GM21723 (cell line): ENCODE data around the gene EIF4E.
"Not testable (repeated sequence)": the region's sequence is repeated elsewhere in the genome, so short reads cannot be mapped to it uniquely, and the experiment has no call there.

Experiments
- ATAC-seq: cut with Tn5 transposase; IDR thresholded peaks from one replicate; pipeline ENCODE4 v1.9.1; 2021; ENCODE audit warnings: mild to moderate bottlenecking, moderate library complexity; ENCODE audit not compliant: unreplicated experiment

Gene EIF4E

GRCh38 chr4:98934851-98935250, 5.9 kb upstream of the EIF4E start:
- ATAC-seq: not testable (repeated sequence)

- ATAC-seq: no peak
Observed at GRCh38 chr4:98932539-98932938, 3.6 kb upstream of the EIF4E start.

DNA sequence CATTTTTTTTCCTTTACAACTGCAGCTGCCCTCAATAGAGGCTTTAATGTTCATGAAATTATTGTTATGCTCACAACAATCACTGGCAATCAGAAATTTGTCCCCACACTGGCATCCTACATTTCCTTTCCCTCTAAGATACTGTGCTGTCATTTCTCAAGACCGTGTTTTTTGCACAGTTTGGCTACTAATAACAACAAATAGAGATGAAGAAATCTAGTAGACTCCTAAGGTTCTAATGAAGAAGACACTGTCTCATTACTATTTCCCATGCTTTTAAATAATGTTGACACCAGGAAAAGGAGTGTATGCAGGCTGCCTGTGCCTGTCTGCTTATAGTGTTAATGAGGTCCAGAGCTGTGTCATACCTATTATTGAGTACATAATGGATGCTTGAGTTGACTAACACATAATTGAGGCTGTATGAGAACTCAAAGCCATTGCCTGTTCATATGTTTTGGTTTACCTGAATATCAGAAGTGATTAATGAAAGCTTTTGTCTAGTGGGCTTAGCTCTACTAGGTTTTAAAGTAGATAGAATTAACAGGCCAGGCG, 1.5 kb upstream of the EIF4E start:
- no peak for ATAC-seq

DNA sequence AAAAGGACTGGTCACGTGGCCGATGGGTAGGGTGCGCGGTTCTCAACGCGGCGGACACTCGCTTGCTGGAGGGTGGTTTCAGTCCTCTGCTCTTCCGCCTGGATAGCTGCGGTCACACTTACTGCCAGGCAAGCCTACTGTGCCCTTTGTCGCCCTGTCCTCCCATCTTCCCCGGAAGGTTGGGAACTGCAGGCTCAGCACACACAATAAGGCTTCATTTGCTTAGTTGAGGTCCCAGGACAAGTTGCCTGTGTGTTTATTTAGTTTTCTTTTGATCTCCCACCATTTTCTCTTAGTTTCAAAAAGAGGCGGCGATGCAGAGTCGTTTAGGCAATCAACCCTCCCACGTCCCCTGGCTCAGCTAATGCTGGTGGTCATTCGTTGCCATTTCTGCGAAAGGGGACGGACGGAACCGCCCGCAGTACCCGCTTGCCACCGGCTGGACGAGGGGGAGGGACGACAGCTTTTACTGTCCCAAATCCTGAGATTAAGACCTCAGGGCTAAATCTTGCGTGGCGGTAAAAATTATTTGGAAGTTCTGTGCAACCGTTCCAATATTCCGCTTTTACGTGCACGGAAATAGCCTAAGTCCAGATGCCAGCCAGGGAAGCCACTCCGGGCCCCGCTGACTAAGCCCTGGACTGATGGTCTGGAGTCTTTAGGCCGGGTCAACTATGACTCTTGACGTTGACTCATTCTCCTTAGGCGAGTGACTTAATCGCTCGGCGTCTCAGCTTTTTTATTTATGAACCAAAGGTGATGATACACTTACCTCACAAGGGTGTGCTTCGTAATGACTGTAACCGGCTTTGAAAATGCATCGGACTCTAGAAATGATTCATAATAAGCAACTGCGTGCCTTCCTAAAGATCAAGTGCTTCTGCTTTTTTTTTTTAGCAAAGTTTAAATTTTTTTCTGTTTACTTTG, 671 bp upstream of the EIF4E start:
- peak; percentile 48 for ATAC-seq

DNA sequence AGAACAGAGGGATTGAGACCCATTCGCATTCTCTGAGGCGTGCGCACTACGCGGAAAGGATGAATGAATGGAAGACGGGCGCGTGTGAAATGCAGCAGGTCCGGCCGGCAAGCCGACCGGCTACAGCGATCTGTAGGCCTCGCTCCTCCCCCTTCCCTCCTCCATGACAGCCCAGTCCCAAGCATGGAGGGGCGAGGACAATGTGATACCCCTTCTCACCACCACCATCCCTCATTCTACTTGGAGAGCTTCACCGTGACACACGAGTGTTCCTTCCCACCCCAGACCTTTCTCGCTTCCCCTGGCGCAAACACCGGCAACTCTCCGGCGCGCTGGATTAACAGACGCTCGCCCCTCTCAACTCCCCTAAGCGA, 815 bp downstream of the EIF4E start:
- ATAC-seq: peak; percentile 43

- not testable (repeated sequence) for ATAC-seq
Observed at GRCh38 chr4:98926257-98926656, 2.7 kb downstream of the EIF4E start.

GRCh38 chr4:98921292-98921691, 7.6 kb downstream of the EIF4E start:
- no peak for ATAC-seq

- ATAC-seq: no peak
Observed at GRCh38 chr4:98919996-98920395, 8.9 kb downstream of the EIF4E start.

- not testable (repeated sequence) for ATAC-seq
Observed at GRCh38 chr4:98910728-98911127, 18.2 kb downstream of the EIF4E start.

- ATAC-seq: no peak
Observed at GRCh38 chr4:98909646-98910401, 19.1 kb downstream of the EIF4E start.

DNA sequence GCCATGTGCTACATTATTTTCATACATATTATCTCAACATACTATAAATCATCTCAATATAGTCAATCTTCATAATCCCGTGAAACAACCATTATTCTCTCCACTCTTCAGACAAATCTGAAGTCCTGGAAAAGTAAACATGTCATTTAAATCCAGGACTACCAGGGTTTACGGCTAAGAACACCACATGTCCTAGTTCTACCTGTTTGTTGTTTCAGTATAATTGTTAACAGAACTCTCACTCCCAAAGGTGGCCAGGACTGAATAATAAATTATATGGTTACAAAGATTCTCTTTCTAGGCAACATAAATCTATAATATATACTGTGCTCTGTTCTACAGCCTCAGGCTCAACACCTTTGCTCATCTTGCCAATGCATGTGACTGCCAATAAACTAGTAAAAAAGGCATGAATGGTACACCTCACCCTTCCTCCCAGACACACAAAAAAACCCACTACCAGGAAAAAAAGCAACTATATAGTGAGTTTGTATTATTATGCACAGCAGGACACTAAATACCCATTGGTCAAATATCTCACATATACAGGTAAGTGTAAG, 20.1 kb downstream of the EIF4E start:
- no peak for ATAC-seq

- no peak for ATAC-seq
Observed at GRCh38 chr4:98908182-98908581, 20.8 kb downstream of the EIF4E start.

- no peak for ATAC-seq
Observed at GRCh38 chr4:98905839-98906238, 23.1 kb downstream of the EIF4E start.

DNA sequence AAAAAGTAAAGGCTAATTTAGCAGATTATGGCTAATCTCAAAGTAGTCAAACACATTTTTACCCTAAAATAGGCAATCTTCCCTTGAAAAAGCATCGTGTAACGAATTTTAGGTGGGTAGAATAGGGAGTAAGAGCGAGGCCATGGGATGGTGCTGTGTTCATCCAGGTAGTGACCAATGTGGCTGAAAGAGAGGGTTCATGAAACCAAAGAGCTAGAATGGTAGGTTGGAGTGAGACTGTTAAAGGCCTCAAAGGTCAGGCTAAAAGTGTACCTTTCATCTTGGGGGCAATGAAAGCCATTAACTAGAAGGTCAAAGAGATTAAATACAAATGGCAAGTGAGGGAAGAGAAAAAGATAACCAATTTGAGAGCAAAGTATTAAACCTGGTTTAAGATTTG, 23.6 kb downstream of the EIF4E start:
- ATAC-seq: no peak

DNA sequence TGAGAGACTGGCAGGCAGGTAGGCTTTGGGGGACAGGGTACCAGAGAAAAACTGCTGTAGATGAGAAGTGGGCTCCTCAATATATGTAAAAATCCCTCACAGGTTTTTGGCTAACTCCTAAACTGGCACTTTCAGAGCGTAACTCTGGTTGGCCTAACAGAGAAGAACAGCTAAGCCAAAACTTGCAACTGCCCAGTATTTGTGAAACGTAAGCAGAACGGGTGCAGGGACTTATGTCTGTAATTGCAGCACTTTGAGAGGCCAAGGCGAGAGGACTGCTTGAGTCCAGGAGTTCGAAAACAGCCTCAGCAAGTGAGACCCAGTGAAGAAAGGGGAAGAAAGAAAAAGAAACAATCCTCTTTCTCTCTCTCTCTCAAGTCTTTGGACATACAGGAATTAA, 25.0 kb downstream of the EIF4E start:
- no peak for ATAC-seq

GRCh38 chr4:98903561-98903960, 25.4 kb downstream of the EIF4E start:
- ATAC-seq: no peak

DNA sequence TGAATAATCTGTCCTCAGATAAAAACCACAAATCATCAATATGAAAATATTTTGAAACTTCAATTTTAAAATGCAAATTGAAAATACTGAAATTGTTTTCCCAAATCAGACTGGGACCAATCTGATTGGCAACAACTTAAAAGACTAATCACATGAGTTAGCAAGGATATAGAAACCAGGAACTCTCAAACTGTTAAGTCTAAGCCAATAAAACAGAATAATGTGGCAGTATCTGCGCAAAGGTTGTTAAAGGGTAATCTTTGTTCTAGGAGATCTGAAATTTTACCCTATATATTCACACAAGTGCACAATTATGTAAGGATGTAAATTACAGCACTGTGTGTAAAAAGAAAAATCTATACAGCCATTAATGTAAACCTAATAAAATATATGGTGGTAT, 29.7 kb downstream of the EIF4E start:
- ATAC-seq: no peak

- ATAC-seq: no peak
Observed at GRCh38 chr4:98891478-98892337, 37.2 kb downstream of the EIF4E start.

GRCh38 chr4:98890702-98891455, 38.1 kb downstream of the EIF4E start:
- no peak for ATAC-seq

DNA sequence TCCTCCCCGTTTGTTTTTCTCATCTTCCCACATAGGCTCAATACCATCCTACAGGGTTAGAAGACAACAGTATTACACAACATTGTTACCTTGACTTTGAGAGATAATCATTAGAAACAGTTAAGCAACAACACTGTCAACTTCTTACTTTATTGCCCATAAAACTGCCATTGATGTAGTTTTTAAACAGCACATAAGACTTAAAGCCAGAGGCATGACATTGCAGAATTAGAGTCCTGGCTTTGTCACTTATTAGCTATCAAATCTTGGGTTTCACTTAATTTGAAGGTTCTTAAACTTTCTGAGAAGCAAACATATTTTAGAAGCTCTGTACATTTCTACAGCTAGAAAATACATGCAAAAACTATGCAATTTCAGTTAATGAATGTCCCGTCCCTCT, 41.8 kb downstream of the EIF4E start:
- ATAC-seq: no peak
